GM20000 (cell line): ENCODE measurements around the gene RAB38.

Source experiments
- DNase-seq: peaks from one replicate; pipeline ENCODE4 v3.0.0; 2012; ENCODE audit warnings: low spot score
- CTCF ChIP-seq: IDR thresholded peaks from 2 replicates; pipeline ENCODE4 v1.5.1; 2012; ENCODE audit warnings: mild to moderate bottlenecking, control low read depth; ENCODE audit errors: extremely low read depth, missing control alignments

RAB38 gene

GRCh38 chr11:88122956-88123355 lies 52.3 kb downstream of the RAB38 start:
- no peak for TF ChIP-seq CTCF
- DNase-seq: no peak

- DNase-seq: no peak
- no peak for TF ChIP-seq CTCF
Measured at GRCh38 chr11:88119561-88119960, 55.7 kb downstream of the RAB38 start.

DNA sequence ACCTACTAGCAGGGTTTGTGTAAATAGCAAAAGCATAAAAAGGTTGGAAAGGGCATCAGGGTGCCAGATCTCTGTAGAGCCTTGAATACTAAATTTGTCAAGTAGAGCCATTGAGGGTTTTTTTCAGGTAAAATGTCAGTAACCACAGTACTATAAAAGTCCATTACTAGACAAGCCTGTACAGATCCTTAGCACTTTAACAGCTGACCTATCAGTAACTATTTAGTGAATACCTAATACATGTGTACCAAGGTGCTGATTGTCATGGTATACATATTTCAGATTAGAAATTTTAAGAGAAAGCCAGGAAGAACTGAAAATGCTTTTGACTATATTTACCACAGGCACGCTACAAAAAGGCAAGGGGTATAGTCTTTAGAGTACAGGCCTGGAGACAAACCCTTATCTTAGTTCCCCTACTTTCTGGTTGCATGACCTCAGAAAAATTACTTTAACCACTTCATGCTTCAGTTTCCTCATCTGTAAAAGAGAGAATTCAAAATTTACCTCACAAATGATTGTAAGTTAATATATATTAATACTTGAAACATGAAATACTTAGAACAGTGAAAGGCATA lies 57.9 kb downstream of the RAB38 start:
- peak; percentile 7 for DNase-seq
- TF ChIP-seq CTCF: no peak

DNA sequence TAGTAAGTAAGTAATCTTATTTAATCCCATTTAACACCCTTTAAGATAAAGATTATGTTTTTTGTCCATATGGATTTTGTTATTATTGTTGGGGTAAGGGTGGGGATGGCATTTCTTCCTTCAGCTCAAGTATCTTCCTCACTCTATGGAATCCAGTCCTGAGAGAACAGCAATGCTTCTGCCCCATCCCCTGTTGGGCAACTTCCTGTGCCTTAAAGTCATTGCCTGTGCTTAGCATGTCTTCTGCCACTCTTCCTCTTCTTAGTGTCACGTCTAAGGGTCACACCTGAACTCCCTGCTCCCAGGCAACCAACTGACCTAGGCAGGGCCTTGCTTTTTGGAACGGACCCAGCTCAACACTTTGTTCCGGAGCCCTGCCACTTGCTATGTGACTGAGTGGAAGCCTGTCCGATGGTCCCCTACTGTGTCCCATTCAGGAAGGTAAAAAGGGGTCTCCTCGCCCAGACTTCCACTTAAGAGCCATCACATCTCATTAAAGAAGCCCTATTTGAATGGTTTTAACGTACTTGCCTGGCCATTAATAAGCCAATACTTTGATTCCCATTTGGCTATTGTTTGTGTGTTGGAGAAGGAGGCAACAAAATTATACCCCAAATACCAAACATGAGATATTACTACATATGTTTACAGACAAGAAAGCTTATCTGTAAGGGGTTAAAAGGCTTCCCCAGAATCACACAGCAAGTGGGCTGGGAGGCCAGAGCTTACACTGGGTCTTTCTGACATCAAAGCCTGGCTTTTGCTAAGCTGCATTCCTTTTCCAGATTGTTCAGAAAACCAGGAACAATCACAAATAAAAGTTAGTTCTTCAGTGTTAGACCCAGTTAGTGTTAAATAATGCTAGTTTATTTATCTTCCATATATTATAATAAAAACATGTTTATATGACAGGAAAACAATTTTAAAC lies 59.2 kb downstream of the RAB38 start:
- no peak for DNase-seq
- no peak for TF ChIP-seq CTCF

DNA sequence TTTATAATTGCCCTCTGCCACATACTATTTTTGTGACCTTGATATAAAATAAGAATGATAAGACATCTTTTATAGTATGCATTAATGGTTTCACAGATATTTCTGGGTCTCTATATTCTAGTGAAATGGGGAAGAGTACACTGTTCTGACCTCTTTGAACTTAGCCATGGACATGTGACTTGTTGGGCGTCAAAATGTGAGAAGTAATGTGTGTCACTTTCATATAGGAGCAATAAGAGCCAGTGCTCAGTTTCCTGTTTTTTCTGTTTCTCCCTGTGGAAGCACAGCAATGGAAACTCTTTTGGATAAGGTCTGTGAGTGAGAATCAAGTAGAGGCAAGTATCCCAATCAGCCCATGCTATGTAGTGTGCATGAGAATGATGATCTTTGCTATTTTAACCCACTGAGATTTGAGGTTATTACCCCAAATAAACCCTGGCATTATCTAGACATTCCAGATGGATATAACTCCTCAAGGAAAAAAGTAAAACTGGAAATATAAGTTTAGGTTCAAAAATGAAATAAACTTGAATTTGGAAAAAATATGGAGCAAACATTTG lies 60.7 kb downstream of the RAB38 start:
- no peak for TF ChIP-seq CTCF
- no peak for DNase-seq

DNA sequence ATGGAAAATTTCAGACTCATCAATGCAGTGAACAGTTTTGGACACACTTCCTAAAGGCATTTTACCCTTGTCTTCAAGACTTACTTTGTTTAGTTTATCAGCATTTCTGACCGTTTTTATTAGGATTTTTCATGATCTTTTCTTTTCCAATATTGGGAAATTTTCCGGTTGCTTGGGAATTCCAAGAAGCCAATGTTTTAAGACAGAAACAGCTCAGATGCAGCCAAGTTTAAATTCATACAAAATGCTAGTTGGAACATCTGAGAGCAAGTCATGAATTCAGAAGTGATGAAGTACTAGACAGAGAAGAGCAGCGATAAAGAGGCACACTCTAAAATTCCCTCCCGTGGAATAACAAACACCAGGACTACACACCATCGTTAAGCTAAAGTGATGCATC lies 68.6 kb downstream of the RAB38 start:
- no peak for DNase-seq
- TF ChIP-seq CTCF: no peak

DNA sequence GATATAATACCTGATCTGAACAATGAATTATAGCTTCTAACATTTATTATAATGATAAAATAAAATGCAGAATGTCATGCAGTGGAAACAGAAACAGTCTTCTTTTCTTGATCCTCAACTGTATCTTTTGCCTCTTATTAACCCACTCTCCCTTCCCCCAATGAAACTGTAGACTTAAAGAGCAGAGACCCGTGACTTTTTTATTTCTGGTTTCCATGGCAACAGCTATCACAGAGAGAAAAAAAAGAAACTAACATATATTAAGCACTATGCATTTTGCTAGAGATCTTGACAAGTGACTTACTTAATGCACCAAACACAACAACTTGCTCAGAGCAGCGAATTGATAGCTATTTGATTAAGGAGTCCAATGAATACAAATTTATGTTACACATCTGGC lies 69.3 kb downstream of the RAB38 start:
- DNase-seq: no peak
- no peak for TF ChIP-seq CTCF
